Measurements from ENCODE around the gene RAB6D.
"Not testable (repeated sequence)": the region's sequence is repeated elsewhere in the genome, so short reads cannot be mapped to it uniquely, and the experiment has no call there.

RAB6D gene

GRCh38 chr2:131366643-131367042, 2.7 kb upstream of the RAB6D start:
- no peak for DNase-seq (ENCODE audit: low read depth in 2 of 2)

GRCh38 chr2:131365452-131365851, 1.5 kb upstream of the RAB6D start:
- DNase-seq (ENCODE audit: low read depth in 2 of 2), result no peak

GRCh38 chr2:131363213-131363612, 755 bp downstream of the RAB6D start:
- DNase-seq (ENCODE audit: low read depth in 2 of 2), result not testable (repeated sequence)

- DNase-seq (ENCODE audit: low read depth in 2 of 2), result not testable (repeated sequence)
Measured at GRCh38 chr2:131361773-131362172, 2.2 kb downstream of the RAB6D start.

GRCh38 chr2:131353167-131353697, 10.7 kb downstream of the RAB6D start:
- DNase-seq (ENCODE audit: low read depth in 2 of 2), result not testable (repeated sequence)

- no peak for DNase-seq (ENCODE audit: low read depth in 2 of 2)
Measured at GRCh38 chr2:131349021-131349420, 14.9 kb downstream of the RAB6D start.

- not testable (repeated sequence) for DNase-seq (ENCODE audit: low read depth in 2 of 2)
Measured at GRCh38 chr2:131347035-131347434, 16.9 kb downstream of the RAB6D start.

GRCh38 chr2:131339307-131339706, 24.7 kb downstream of the RAB6D start:
- not testable (repeated sequence) for DNase-seq (ENCODE audit: low read depth in 2 of 2)

- DNase-seq (ENCODE audit: low read depth in 2 of 2), result not testable (repeated sequence)
Measured at GRCh38 chr2:131335319-131335718, 28.6 kb downstream of the RAB6D start.

- DNase-seq (ENCODE audit: low read depth in 2 of 2), result not testable (repeated sequence)
Measured at GRCh38 chr2:131332709-131333108, 31.3 kb downstream of the RAB6D start.

GRCh38 chr2:131331000-131331399, 33.0 kb downstream of the RAB6D start:
- DNase-seq (ENCODE audit: low read depth in 2 of 2), result not testable (repeated sequence)

- DNase-seq (ENCODE audit: low read depth in 2 of 2), result no peak
Measured at GRCh38 chr2:131322209-131322608, 41.8 kb downstream of the RAB6D start.

- not testable (repeated sequence) for DNase-seq (ENCODE audit: low read depth in 2 of 2)
Measured at GRCh38 chr2:131321344-131321743, 42.6 kb downstream of the RAB6D start.

GRCh38 chr2:131311001-131311400, 53.0 kb downstream of the RAB6D start:
- DNase-seq (ENCODE audit: low read depth in 2 of 2), result not testable (repeated sequence)
